HepG2 (cell line): ENCODE data around the gene TTLL6. TPM values are rescaled to one million over a fixed set of nuclear protein-coding genes. Genes with fewer than 3 reads are reported as not detected.

ENCODE experiments used
- ATAC-seq: fragments of 200-7000 bp; cut with Tn5 transposase; 3 replicates; pipeline ENCODE4 v1.9.1; 2020; ENCODE audit warnings: mild to moderate bottlenecking, moderate library complexity
- BruUV-seq: library from RNA; stranded (reverse); fragments of 400-500 nt; replicated peaks from 2 replicates; lab custom pipeline; 2021; lab: Mats Ljungman, UMichigan
- CTCF ChIA-PET: fragments of 300-600 bp; formaldehyde crosslinking; extraction: SDS; loops from one replicate; lab custom pipeline; 2021; ENCODE audit warnings: low total read pairs, inconsistent platforms, low intra/inter-chr PET ratio; lab: Yijun Ruan, JAX
- POLR2A ChIA-PET: fragments of 350-600 bp; sonication (Branson Sonifier 250); formaldehyde crosslinking; loops from one replicate; lab custom pipeline; 2020; ENCODE audit warnings: antibody characterized with exemption, inconsistent platforms; lab: Yijun Ruan, JAX
- DNase-seq: peaks from one replicate; pipeline ENCODE4 v3.0.0-alpha.2; 2015; ENCODE audit warnings: low spot score
- FAIRE-seq: peaks from 3 replicates; lab custom pipeline; 2011; peaks lifted over from hg19 to GRCh38; lab: Jason Lieb, UNC
- H2AFZ ChIP-seq: one replicate; pipeline ENCODE4 v1.6.1; 2011; ENCODE audit warnings: low read length, inconsistent platforms
- H3K27ac ChIP-seq: fragments of 300-600 bp; 3 replicates; pipeline ENCODE4 v1.8.0; 2011; ENCODE audit warnings: mixed run types, mild to moderate bottlenecking, mixed read lengths, low read length, inconsistent platforms; ENCODE audit not compliant: insufficient read depth; ENCODE audit errors: extremely low read length
- H3K27me3 ChIP-seq, 2 experiments: fragments of 200-600 bp in 1 of 2; 2 replicates in 1 of 2; 3 replicates in 1 of 2; pipeline versions ENCODE4 v1.6.0 to v1.8.0; 2011; ENCODE audit warnings: low read length in 2 of 2, mild to moderate bottlenecking in 2 of 2, moderate library complexity in 2 of 2, inconsistent platforms in 1 of 2; ENCODE audit not compliant: insufficient read depth in 2 of 2, control insufficient read depth in 1 of 2
- H3K36me3 ChIP-seq, 2 experiments: fragments of 200-600 bp in 1 of 2; replicated peaks in 1 of 2; 2 replicates in 1 of 2; 3 replicates in 1 of 2; pipeline versions ENCODE4 v1.5.1 to v1.8.0; 2011; ENCODE audit warnings: low read length in 2 of 2, inconsistent platforms in 1 of 2; ENCODE audit not compliant: insufficient read depth in 2 of 2, control insufficient read depth in 1 of 2
- H3K4me1 ChIP-seq: 2 replicates; pipeline ENCODE4 v1.5.1; 2012; ENCODE audit warnings: low read length, inconsistent platforms; ENCODE audit not compliant: insufficient read depth
- H3K4me2 ChIP-seq: 2 replicates; pipeline ENCODE4 v1.6.0; 2011; ENCODE audit warnings: low read depth, low read length, inconsistent platforms
- H3K4me3 ChIP-seq, 3 experiments: fragments of 200-600 bp in 1 of 3; sonication (generic), shearing (Covaris generic) in 1 of 3; replicated peaks in 1 of 3; 2 replicates each; pipeline ENCODE4 v1.5.1; 2011 to 2016; ENCODE audit warnings: low read length in 3 of 3, inconsistent platforms in 2 of 3, low read depth in 2 of 3, mild to moderate bottlenecking in 2 of 3, control low read depth in 1 of 3, mixed read lengths in 1 of 3; ENCODE audit not compliant: insufficient read depth in 1 of 3
- H3K79me2 ChIP-seq: one replicate; pipeline ENCODE4 v1.6.1; 2011; ENCODE audit warnings: low read length, inconsistent platforms; ENCODE audit not compliant: insufficient read depth
- H3K9ac ChIP-seq: 2 replicates; pipeline ENCODE4 v1.6.0; 2011; ENCODE audit warnings: mild to moderate bottlenecking, low read depth, low read length, inconsistent platforms; ENCODE audit not compliant: insufficient read depth
- H3K9me3 ChIP-seq: 2 replicates; pipeline ENCODE4 v1.5.1; 2012; ENCODE audit warnings: mild to moderate bottlenecking, low read length
- H4K20me1 ChIP-seq: 2 replicates; pipeline ENCODE4 v1.6.0; 2011; ENCODE audit warnings: inconsistent platforms, mild to moderate bottlenecking, low read length, moderate library complexity; ENCODE audit not compliant: insufficient read depth
- BRF2 ChIP-seq: sonication (generic); formaldehyde crosslinking; IDR thresholded peaks from 2 replicates; pipeline ENCODE4 v1.8.1; 2022; ENCODE audit warnings: mild to moderate bottlenecking, missing genetic modification reagents
- GATAD2A ChIP-seq: IDR thresholded peaks from 2 replicates; pipeline ENCODE4 v1.6.1; 2016
- GZF1 ChIP-seq: sonication (generic); formaldehyde crosslinking; IDR thresholded peaks from 2 replicates; pipeline ENCODE4 v1.5.1; 2020; ENCODE audit warnings: mild to moderate bottlenecking, missing genetic modification reagents
- KDM5B ChIP-seq: sonication (generic); formaldehyde crosslinking; IDR thresholded peaks from 2 replicates; pipeline ENCODE4 v1.4.0; 2020; ENCODE audit warnings: missing genetic modification reagents, mild to moderate bottlenecking, borderline replicate concordance
- ZNF576 ChIP-seq: sonication (generic); formaldehyde crosslinking; IDR thresholded peaks from 2 replicates; pipeline ENCODE4 v1.4.0; 2020; ENCODE audit warnings: mild to moderate bottlenecking, missing genetic modification reagents
- ZNF770 ChIP-seq: sonication (generic); formaldehyde crosslinking; IDR thresholded peaks from 2 replicates; pipeline ENCODE4 v1.5.0; 2020; ENCODE audit warnings: mild to moderate bottlenecking, missing genetic modification reagents
- ZNF788 ChIP-seq: sonication (generic); formaldehyde crosslinking; IDR thresholded peaks from 2 replicates; pipeline ENCODE4 v1.5.0; 2020; ENCODE audit warnings: mild to moderate bottlenecking, missing genetic modification reagents, borderline replicate concordance
- WGBS: methylation state at CpG from one replicate; pipeline ENCODE4 v1.1.6; 2017; ENCODE audit warnings: low lambda C conversion rate; 5-methylcytosine and 5-hydroxymethylcytosine counted together
- in situ Hi-C: cut with HindIII; loops from 2 replicates; pipeline ENCODE4 v1.10.0; 2017; ENCODE audit warnings: low pct_unique_long_range_greater_than_20kb; ENCODE audit not compliant: extremely low pct_ligation_motif_present
- intact Hi-C: fragments of 100-400 bp; cut with micrococcal nuclease; formaldehyde crosslinking; loops from one replicate; pipeline ENCODE4 v1.10.0; 2022; ENCODE audit not compliant: unreplicated experiment
- polyA plus RNA-seq, 8 experiments: library from polyadenylated mRNA; depleted of rRNA in 3 of 8; stranded (reverse) in 7 of 8; unstranded in 1 of 8; fragments of >200 nt; fragmentation: Illumina TruSeq in 4 of 8; extraction: Trizol in 4 of 8; gene quantifications; 2 replicates each; pipeline versions ENCODE4 v1.2.1 to v1.2.3, GENCODE V29; 2011 to 2016; ENCODE audit warnings: low read depth in 4 of 8, missing spikeins in 1 of 8, mixed read lengths in 1 of 8; ENCODE audit not compliant: insufficient read depth in 1 of 8
- total RNA-seq, 5 experiments: library from RNA; depleted of rRNA; stranded (reverse); fragments of >200 nt; fragmentation: Illumina TruSeq; extraction: Trizol; gene quantifications; 2 replicates each; pipeline ENCODE4 v1.2.3, GENCODE V29; 2016; ENCODE audit warnings: low read depth in 1 of 5
- TF ChIP-seq, protein P1 (sequence below): sonication (generic); formaldehyde crosslinking; IDR thresholded peaks from 2 replicates; pipeline ENCODE4 v1.4.0; 2020; ENCODE audit warnings: missing genetic modification reagents
- TF ChIP-seq, protein P2 (sequence below): sonication (generic); formaldehyde crosslinking; IDR thresholded peaks from 2 replicates; pipeline ENCODE4 v1.8.1; 2023; ENCODE audit warnings: mild to moderate bottlenecking, missing genetic modification reagents
- TF ChIP-seq, protein P3 (sequence below): sonication (generic); formaldehyde crosslinking; IDR thresholded peaks from 2 replicates; pipeline ENCODE4 v1.4.0; 2020; ENCODE audit warnings: mild to moderate bottlenecking, missing genetic modification reagents

Gene TTLL6
- total and polyA plus RNA-seq, 2 of the 13 experiments (the other 11 are each of a cell fraction or from before 2014, with no cell fraction given) = 0.04 to 0.08 TPM

DNA sequence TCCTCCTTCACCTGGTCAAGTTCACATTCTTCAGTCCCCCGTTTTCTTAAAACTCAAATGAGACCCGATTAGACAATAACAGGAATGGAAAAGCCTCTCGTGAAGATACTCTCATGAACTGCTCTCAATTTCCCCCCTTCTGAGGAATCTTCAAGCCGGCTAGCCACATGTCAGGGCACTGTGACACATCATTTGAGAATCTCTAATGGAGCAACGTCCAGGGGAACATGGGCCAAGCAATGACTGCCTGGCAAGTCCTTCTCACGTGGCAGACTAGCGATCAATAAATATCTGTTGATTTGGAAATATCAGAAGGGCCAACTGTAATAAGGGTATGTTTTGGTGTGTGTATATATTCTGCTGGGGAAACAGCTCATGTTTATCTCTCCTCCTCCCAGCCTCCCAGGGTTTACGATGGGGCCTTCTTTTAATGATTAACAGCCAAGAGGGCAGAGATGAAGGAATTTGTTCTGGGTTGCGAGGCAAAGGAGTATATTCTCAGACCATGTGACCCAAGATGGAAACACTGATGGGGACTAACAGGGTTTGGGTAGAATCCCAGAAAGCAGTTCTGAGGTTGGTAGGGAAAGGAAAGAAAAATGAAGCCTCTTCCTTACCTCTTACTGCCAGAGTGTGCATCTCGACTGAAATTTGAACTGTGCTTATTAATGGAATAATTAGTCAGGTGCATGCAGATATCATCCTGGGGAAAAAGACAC lies 21.4 kb downstream of the TTLL6 start:
- no peak overlapping the region for H2AFZ ChIP-seq
- intact Hi-C loops = no loop called here
- peak; percentile 95 for DNase-seq
- H3K27ac ChIP-seq = peak overlapping the region; percentile 67
- peaks cover 100% of the 10 kb centered on the region for H3K4me1 ChIP-seq
- peak overlapping the region in 1 of 3 experiments; percentile 38; a peak in 1 of 6 replicates for H3K4me3 ChIP-seq
- no TSS peak for BruUV-seq
- ChIA-PET POLR2A (interaction anchor here (0.9 to 2.9 kb wide), 8 partner anchors 9 to 747 kb away, joined by 3 to 24 read pairs (median 6); partner anchors contain the start of genes ATP5MC1 and NFE2L1), CTCF (no interaction called here)
- no peaks in the 10 kb centered on the region for H3K9me3 ChIP-seq
- H4K20me1 ChIP-seq = no peaks in the 10 kb centered on the region
- FAIRE-seq = peak; percentile 82
- peaks cover 0 to 1% of the 10 kb centered on the region in 2 experiments; a peak in 1 of 5 replicates for H3K27me3 ChIP-seq
- WGBS = 2% methylated on average over 10 of the region's 10 CpGs
- no peaks in the 10 kb centered on the region for H3K36me3 ChIP-seq
- ATAC-seq = peak; percentile 75
- H3K9ac ChIP-seq = peak overlapping the region; percentile 48
- in situ Hi-C loops = no loop called here
- no peaks in the 10 kb centered on the region for H3K79me2 ChIP-seq
- H3K4me2 ChIP-seq = peak overlapping the region; percentile 64
- TF ChIP-seq ZNF576 (CRISPR knock-in tag) (no peak), ZNF770 (CRISPR knock-in tag) (no peak), GATAD2A (CRISPR knock-in tag) (peak; percentile 95), ZNF788 (CRISPR knock-in tag) (no peak), GZF1 (CRISPR knock-in tag) (no peak), KDM5B (CRISPR knock-in tag) (no peak), BRF2 (CRISPR knock-in tag) (no peak)
- TF ChIP-seq, protein P1, sequence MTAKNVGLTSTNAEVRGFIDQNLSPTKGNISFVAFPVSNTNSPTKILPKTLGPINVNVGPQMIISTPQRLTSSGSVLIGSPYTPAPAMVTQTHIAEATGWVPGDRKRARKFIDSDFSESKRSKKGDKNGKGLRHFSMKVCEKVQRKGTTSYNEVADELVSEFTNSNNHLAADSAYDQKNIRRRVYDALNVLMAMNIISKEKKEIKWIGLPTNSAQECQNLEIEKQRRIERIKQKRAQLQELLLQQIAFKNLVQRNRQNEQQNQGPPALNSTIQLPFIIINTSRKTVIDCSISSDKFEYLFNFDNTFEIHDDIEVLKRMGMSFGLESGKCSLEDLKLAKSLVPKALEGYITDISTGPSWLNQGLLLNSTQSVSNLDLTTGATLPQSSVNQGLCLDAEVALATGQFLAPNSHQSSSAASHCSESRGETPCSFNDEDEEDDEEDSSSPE (CRISPR knock-in tag) = peak; percentile 74; the same call in 1 of the 2 replicates
- TF ChIP-seq, protein P2, sequence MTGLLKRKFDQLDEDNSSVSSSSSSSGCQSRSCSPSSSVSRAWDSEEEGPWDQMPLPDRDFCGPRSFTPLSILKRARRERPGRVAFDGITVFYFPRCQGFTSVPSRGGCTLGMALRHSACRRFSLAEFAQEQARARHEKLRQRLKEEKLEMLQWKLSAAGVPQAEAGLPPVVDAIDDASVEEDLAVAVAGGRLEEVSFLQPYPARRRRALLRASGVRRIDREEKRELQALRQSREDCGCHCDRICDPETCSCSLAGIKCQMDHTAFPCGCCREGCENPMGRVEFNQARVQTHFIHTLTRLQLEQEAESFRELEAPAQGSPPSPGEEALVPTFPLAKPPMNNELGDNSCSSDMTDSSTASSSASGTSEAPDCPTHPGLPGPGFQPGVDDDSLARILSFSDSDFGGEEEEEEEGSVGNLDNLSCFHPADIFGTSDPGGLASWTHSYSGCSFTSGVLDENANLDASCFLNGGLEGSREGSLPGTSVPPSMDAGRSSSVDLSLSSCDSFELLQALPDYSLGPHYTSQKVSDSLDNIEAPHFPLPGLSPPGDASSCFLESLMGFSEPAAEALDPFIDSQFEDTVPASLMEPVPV (CRISPR knock-in tag) = 0 out of 2 replicates have a peak, but pooled peaks have one; percentile 63
- TF ChIP-seq, protein P3, sequence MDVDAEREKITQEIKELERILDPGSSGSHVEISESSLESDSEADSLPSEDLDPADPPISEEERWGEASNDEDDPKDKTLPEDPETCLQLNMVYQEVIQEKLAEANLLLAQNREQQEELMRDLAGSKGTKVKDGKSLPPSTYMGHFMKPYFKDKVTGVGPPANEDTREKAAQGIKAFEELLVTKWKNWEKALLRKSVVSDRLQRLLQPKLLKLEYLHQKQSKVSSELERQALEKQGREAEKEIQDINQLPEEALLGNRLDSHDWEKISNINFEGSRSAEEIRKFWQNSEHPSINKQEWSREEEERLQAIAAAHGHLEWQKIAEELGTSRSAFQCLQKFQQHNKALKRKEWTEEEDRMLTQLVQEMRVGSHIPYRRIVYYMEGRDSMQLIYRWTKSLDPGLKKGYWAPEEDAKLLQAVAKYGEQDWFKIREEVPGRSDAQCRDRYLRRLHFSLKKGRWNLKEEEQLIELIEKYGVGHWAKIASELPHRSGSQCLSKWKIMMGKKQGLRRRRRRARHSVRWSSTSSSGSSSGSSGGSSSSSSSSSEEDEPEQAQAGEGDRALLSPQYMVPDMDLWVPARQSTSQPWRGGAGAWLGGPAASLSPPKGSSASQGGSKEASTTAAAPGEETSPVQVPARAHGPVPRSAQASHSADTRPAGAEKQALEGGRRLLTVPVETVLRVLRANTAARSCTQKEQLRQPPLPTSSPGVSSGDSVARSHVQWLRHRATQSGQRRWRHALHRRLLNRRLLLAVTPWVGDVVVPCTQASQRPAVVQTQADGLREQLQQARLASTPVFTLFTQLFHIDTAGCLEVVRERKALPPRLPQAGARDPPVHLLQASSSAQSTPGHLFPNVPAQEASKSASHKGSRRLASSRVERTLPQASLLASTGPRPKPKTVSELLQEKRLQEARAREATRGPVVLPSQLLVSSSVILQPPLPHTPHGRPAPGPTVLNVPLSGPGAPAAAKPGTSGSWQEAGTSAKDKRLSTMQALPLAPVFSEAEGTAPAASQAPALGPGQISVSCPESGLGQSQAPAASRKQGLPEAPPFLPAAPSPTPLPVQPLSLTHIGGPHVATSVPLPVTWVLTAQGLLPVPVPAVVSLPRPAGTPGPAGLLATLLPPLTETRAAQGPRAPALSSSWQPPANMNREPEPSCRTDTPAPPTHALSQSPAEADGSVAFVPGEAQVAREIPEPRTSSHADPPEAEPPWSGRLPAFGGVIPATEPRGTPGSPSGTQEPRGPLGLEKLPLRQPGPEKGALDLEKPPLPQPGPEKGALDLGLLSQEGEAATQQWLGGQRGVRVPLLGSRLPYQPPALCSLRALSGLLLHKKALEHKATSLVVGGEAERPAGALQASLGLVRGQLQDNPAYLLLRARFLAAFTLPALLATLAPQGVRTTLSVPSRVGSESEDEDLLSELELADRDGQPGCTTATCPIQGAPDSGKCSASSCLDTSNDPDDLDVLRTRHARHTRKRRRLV = 0 out of 2 replicates have a peak, but pooled peaks have one; percentile 72
